ENCODE results near the gene RHBDD2.
"Not testable (repeated sequence)": the region's sequence is repeated elsewhere in the genome, so short reads cannot be mapped to it uniquely, and the experiment has no call there.

RHBDD2 gene

DNA sequence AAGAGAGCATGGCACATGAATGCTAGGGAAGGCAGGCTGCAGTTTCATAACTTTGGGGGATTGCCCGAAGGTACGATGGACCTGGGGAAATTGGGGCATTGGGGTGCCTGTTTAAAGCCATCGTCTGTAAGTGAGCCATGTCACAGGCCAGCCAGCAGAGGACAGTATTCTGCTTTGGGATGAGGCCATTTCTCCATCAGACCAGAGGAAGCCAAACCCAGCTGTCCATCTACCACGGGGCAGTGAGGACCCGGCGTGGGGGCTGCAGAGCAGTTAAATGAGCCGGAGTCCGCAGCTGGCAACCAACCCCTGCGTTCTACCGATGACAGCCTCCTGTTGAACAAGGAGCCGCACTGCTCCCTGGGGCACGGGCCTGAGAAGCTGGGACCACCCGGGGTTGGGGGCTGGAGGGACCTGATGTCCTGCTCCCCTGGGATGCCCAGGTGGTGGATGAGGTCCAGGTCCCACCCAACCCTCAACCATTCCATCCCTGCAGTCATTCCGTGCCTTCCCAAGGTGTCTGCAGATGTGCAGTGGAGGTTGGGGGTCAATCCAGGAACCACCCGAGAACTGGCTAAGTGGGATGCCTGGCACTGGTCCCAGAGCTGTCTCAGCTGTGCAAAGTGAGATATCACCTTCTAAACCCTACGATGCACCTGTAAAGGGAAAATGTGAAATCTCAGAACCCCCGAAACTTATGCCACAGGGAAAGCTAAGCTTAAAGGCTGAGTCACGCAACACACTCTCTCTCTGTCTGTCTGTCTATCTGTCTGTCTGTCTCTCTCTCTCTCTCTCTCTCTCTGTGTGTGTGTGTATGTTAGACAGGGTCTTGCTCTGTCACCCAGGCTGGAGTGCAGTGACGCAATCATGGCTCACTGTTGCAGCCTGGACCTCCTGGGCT is 12.1 kb upstream of the RHBDD2 start:
- DNase-seq: peak; percentile 58 to 62

DNA sequence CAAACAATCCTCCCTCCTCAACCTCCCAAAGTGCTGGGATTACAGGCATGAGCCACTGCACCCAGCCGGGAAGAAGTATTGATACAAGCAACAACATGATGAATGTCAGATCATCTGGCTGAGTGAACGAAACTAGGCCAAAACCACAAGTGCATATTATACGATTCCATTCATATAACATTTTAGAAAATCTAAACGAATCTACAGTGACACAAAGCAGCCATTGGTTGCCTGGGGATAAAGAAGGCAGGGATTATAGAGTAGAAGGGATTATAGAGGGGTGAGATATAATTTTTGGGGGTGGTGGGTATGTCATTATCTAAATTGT is 11.5 kb upstream of the RHBDD2 start:
- DNase-seq: no peak

DNA sequence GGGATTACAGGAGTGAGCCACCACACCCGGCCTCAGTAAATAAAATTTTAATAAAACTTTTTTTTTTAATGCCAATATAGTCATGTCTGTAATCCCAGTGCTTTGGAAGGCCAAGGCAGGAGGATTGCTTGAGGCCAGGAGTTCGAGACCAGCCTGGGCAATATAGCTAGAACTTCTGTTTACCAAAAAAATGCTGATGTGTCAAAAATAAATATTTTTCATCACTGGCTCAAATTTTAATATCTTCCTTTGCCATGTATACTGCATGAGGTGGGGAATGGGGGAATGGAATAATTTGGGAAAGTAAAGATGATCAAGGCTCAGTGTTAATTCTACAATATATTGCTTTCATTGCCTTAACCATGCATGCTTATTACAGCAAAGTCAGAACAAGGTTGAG is 10.7 kb upstream of the RHBDD2 start:
- no peak for DNase-seq

DNA sequence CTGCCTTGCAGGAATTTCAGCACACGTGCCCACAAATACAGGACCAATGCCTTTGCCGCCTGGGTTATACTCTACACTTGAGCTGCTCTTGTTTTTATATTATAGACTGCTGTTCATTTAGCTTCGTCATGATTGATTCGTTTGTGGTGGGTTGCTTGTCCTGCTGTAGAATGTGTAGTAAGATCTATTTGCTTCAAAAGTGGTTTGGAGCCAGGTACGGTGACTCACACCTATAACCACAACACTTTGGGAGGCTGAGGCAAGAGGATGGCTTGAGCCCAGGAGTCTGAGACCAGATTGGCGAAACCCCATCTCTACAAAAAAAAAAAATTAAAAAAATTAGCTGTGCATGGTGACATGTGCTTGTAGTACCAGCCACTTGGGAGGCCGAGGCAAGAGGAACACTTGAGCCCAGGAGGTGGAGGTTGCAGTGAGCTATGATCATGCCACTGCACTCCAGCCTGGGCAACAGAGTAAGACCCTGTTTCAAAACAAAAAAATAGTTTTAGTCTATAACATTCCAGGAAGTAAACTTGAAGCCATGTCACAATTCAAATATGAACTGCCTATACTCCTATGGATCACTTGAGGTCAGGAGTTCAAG is 9.0 kb upstream of the RHBDD2 start:
- DNase-seq: no peak

DNA sequence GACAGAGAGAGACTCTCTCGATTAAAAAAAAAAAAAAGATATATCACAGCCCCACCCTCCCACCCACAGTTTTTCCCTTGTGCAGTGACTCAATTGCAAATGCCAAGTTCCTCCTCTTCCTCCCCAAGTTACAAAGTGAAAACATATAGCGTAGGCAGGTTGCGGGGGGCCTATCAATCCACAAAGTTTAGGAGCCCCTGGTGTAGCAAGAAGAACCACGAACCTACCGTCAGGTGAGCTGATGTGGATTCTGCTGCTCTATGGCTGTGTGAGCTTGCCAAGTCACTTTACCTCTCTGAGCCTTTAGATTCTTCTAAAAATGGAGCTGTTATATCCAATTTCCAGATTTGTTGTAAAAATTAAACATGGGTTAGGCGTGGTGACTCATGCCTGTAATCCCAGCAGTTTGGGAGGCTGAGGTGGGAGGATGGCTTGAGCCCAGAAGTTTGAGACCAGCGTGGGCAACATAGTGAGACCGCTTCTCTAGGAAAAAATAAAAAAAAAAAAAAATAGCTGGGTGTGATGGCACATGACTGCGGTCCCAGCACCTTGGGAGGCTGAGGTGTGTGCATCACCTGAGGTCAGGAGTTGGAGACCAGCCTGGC is 8.2 kb upstream of the RHBDD2 start:
- DNase-seq: no peak

DNA sequence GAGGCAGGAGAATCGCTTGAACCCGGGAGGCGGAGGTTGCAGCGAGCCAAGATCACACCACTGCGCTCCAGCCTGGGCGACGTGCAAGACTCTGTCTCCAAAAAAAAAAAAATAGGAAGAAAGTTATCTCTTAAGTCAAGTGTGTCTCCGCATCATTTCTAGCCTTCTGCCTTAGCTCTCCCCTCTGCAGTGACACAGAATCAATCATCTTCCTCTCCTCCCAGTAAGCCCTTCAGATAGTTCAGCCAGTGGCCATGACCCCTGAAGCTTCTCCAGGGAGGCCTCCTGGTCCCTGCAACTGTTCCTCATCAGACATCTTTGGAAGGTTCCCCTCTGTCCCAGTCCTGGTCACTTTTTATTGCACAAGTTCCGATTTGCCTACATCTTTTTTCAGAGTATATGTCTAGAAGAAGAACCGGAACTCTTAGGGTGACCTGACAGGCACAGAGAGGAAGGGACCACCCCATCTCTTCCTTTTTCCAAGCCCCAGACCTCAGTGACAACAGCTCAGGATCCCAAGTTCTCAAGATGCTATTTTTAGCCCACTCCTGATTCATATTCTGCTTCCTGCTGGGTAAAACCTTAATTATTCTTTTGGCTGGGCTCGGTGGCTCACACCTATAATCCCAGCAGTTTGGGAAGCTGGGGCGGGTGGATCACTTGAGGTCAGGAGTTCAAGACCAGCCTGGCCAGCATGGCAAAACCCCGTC is 6.6 kb upstream of the RHBDD2 start:
- DNase-seq: no peak

DNA sequence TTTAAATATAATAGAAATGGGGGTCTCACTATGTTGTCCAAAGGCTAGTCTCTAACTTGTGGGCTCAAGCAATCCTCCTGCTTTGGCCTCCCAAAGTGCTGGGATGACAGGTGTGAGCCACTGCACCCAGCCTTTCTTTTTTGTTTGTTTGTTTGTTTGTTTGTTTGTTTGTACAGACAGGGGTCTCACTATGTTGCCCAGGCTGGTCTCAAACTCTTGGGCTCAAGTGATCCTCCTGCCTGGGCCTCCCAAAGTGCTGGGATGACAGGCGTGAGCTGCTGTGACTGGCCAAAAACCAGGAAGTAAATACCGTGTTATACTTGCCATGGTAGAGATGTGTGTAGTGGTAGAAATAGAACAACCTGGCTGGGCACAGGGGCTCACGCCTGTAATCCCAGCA is 4.7 kb upstream of the RHBDD2 start:
- DNase-seq: not testable (repeated sequence)

DNA sequence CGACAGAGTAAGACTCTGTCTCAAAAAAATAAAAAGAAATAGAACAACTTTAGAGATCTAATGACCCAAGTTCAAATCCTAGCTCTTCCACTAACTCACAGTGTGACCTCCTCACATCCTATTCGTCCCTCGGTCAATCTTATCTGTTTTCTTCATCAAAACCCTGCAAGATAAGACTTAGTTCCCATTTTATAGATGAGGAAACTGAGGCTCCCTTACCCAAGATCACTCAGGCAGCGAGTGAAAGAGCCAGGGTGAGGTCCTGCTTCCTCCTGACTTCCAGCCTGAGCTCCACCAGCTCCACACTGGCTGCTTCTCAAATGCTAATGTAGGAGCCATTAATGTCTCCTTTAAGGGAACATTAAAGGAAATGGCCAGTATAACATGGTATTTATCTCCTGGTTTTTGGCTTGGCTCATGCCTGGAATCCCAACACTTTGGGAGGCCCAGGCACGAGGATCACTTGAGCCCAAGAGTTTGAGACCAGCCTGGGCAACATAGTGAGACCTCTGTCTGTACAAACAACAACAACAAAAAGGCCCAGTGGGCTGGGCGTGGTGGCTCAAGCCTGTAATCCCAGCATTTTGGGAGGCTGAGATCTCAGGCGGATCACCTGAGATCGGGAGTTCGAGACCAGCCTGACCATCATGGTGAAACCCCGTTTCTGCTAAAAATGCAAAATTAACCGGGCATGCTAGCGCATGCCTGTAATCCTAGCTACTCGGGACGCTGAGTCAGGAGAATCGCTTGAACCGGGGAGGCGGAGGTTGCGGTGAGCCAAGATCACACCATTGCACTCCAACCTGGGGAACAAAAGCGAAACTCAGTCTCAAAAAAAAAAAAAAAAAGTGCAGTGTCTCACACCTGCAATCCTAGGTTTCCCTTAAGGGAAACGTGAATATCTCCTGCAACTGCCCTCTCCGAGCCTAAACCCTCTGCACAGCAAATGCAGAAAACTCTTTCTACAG is 3.4 kb upstream of the RHBDD2 start:
- DNase-seq: no peak

DNA sequence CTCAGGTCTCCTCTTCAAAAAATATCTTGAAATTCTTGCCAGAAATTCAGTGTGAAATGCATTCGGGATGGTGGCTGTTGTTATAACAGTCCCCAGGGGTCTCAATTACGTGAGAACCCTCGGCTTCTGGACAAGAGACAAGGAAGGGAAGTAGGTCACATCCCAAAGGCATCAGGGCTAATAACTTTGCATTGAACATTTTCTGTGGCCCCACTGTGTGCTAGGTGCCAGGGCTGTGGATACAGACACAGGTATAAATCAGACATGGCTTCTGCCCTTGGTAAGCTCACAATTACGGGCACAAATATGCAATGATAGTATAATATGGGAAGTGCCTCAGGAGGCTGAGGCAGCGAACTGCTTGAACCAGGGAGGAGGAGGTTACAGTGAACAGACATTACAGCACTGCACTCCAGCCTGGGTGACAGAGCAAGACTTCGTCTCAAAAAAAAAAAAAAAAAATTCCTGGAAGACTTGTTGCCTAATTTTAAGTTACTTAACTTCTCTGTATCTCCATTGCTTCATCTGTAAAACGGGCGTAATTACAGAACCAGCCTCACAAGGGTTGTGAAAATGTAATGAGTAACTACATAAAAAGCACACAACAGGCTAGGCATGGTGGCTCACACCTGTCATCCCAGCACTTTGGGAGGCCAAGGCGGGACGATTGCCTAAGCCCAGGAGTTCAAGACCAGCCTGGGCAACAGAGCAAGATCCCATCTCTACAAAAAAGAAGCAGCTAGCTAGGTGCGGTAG is 2.5 kb upstream of the RHBDD2 start:
- DNase-seq: peak in 1 of 2 donors; percentile 48

DNA sequence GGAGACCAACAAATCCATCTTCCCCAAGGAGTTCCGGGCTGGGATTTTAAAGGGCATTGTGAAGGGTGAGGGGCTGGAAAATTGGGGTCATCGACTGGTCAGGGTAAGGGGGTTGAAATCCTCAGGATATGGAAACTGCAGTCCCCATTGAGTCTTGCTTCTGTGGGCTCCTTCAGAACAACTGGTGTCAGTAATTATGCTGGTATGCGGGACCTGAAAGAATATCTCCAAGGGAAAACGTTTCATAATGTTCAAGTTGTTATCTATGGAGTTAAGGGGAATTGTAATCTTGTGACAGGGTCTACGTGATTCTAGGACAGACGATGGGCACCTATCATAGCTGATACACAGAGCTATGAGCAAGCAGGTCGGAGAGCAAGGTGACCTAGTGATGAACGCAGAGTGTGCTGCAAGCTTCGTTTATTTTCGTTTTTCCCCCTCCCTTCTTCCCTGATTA is 494 bp upstream of the RHBDD2 start:
- no peak for DNase-seq

DNA sequence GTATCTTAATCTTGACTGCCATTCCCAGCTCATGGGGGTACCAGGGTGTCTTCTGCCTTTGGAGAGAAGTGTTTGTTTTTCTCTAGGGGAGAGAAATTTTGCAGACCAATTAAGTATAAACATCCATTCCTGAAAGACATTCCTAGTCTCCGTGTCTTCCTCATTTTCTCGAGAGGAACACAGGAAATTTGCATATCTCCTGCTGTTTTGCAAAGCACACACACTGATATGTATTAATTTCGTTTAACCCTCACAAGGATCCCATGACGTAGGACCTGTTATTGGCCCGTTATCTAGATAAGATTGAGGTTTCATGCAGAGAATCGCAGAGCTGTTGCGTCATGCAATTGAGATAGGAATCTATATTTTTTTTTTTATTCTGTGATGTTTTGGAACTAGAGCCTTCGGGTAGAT is 944 bp downstream of the RHBDD2 start:
- DNase-seq: peak; percentile 50 to 69

DNA sequence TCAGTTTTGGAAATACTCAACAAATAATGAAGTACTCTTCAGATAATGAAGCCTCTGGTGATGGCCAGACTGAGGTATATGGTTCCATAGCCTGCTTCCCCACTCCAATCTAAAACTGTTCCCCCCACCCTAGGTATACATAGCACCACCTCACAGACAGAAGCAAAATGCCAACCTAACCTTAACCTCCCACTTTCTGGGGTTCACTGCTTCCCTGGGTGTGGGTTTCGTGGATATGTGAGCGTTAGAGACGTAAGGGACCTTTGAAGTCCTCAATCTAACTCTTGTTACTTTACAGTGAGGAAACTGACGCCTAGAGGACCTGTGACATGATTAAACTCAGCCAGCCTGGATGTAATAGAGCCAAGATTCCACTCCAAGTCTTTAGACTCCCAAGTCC is 1.4 kb downstream of the RHBDD2 start:
- no peak for DNase-seq

DNA sequence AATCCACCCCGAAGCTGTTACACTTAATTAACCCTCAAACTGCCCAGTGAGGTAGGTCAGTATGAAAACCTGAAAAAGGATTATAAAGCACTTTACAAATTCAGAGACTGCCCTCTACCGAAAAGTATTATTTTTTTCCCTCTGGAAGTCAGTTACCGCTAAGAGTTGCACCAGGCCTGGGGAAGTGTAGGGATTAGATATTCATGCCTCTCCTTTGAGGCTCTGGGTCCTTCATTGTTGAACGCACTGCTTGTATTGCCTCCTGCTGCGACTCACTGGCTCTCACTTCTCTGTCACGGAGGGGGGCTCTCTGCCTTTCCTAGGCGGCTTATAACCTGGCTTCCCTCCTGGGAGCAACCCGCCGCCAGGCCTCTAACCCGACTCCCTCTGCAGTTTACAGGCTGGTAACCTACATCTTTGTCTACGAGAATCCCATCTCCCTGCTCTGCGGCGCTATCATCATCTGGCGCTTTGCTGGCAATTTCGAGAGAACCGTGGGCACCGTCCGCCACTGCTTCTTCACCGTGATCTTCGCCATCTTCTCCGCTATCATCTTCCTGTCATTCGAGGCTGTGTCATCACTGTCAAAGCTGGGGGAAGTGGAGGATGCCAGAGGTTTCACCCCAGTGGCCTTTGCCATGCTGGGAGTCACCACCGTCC is 2.7 kb downstream of the RHBDD2 start:
- no peak for DNase-seq

DNA sequence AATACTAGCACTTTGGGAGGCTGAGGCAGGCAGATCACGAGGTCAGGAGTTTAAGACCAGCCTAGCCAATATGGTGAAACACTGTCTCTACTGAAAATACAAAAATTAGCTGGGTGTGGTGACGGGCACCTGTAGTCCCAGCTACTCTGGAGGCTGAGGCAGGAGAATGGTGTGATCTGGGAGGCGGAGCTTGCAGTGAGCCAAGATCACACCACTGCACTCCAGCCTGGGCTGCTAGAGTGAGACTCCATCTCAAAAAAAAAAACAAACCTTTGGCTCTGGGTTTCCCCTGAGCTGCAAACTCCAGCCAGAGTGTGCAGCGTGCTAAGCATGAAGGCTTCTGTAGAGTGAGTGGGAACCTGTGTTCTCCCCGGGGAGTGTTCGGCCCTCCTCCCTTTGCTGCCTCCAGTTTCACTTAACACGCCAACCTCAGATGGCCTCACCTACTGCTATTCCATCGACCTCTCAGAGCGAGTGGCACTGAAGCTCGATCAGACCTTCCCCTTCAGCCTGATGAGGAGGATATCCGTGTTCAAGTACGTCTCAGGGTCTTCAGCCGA is 4.5 kb downstream of the RHBDD2 start:
- DNase-seq: not testable (repeated sequence)

DNA sequence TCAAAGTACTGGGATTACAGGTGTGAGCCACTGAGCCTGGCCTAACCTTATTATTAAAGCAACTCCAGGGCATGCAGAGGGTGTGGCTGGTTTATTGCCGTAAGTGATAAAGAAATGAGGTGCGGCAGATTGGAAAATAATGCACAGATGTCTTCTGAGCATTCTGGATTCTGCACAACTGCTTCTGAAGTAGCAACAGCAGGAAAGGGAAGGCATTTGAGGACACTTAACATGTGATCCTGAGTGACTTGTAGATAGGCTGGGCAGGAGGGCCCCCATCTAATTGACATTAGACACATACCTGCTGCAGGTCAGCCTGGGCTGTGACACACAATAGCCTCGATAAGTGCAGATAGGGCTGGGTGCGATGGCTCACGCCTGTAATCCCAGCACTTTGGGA is 5.6 kb downstream of the RHBDD2 start:
- no peak for DNase-seq

DNA sequence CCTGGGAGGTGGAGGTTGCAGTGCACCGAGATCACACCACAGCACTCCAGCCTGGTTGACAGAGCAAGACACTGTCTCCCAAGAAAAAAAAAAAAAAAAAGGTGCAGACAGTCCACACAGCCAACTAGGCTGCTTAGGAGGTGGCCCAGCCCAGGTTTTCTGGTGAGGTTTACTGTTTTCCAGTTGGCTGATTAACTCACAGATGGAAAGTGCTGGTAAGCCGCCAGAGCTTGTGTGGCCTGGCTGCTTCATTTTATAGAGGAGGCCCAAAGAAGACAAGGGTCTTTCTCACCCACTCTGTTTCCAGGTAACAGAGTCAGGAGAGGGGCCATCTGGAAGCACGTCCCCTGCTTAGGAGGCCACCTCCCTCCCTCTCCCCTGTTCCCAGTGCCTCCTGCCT is 6.2 kb downstream of the RHBDD2 start:
- no peak for DNase-seq

DNA sequence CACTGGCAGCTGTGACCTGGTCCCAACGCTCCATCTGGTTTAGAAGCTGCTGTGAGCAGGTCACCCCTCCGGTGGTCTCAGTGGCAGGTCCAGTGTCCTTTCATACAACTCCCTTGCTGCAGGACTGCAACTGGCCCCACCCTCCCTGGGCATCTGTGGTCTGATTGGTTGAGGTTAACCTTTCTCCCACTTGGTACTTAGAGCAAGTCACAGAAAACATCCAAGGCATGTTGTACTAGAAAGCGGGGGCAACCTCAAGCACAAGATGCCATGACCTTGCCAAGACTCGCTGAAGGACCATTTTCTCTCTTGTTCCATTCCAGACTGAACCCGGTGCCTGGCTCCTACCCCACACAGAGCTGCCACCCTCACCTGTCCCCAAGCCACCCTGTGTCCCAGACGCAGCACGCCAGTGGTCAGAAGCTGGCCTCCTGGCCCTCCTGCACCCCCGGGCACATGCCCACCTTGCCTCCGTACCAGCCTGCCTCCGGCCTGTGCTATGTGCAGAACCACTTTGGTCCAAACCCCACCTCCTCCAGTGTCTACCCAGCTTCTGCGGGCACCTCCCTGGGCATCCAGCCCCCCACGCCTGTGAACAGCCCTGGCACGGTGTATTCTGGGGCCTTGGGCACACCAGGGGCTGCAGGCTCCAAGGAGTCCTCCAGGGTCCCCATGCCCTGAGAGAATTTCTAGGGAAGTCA is 9.0 kb downstream of the RHBDD2 start:
- no peak for DNase-seq

DNA sequence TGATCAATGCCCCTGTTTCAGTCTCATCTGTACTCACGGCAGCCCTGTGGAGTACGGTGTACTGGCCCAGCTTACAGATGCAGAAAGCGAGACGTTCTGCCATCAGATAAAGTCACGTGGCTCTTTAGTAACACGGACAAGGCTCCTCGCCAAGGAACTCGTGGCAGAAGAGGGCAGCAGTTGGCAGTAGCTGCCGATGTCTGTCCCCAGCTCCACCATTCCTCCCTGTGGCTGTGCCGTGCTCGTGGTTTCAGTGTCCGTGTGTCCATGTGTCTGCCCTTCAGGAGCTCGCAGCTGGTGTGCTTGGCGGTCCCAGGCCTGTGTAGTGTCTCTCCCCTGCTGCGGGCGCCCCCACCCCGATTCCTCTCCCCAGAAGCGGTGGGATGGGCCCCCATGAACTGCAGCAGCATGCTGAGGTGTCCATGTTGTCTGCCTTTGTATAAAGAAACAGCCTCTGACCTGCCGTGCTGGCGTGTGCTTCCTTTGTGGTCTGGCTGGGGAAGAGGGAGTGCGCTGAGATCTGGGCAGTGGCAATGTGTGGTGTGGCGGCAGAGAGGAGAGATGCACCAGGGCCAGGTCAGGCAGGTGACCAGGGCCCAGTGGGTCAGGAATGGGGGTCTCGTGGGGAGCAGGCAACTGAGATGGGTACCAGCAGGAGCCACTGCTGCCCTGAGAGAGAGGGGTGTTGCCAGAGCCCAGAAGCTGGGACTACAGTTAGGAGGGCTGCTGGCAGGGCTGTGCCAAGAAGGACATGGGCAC is 9.8 kb downstream of the RHBDD2 start:
- no peak for DNase-seq

DNA sequence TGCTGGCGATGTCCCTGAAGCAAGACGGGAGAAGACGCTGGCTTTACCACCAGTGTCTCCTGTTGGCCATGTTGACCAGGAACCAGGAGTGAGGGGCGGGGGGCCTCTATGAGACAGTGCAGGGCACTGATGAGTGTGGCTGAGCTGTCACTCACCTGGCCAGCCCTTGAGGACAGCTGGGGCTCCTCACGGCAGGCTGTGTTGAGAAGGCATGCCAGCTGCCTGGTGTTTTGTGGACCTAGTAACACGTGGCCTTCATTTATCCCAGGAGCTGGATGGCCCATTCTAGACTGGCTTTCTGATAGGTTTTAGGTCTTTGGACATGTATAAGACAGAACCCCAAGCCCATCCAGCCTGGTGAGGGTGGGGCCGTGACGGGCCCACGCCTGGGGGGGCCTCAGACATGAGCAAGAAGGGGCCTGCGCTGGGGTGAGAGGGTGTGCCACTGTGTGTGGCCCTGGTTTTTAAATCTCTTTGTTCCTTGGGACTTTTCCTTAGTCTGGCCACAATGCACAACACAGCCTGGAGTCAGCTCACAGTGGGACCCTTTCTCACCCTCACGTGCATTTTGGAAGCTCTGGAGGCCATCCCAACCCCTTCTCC is 10.5 kb downstream of the RHBDD2 start:
- DNase-seq: no peak
